DMS 273 (cell line): Measurements from ENCODE around the gene STPG2.

Source experiments
- DNase-seq: peaks from one replicate; lab custom pipeline; 2025; ENCODE audit not compliant: unreplicated experiment; lab: John Stamatoyannopoulos, UW

STPG2 gene

GRCh38 chr4:98143001-98143899 lies at the start of gene STPG2:
Gene STPG2, minus strand, starts transcription at chr4:98143476.
- peak; percentile 92 for DNase-seq

- no peak for DNase-seq
These were observed 42.0 kb upstream of the STPG2 start for GRCh38 chr4:98185279-98185678.

- peak; percentile 82 for DNase-seq
These were observed 38.5 kb upstream of the STPG2 start for GRCh38 chr4:98181809-98182208.

DNA sequence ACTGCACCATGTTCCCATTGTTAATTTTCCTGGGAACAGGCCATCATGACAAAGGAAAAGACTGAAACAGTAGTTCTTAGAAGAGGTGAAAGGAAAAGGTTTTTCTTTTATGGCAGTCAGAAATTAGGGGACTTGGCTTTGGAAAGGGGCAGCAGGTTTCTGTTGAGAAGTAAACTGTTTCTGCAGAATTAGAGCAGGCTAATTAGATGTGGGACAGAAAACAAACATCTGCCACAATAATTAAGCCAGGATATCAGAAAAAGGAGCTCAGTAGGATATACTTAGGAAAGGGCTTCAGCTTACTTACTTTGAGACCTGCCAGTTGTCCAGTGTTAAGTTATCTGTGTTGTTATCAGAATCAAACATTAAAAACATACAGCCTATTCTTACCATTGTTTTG lies 36.7 kb upstream of the STPG2 start:
- peak; percentile 61 for DNase-seq

DNA sequence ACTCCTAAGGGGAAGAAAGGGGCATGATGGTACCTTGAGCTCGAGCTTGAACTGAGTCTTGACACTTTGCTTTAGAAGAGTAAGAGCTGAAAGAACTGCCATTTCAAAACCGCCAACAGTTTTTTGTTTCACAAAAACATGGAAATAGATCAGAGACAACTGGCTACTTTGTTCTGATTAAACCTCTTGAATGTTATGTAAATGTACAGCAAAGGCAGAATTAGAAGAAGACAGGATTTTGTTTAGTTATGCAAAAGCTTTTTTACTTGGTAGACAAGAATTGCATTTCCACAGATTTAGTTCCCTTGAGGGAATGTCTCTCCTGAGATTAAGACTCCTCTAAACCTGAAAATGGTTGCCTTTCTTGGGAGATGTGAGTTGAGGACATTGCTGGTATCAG lies 33.3 kb upstream of the STPG2 start:
- DNase-seq: no peak

- no peak for DNase-seq
These were observed 26.8 kb upstream of the STPG2 start for GRCh38 chr4:98170035-98170434.

DNA sequence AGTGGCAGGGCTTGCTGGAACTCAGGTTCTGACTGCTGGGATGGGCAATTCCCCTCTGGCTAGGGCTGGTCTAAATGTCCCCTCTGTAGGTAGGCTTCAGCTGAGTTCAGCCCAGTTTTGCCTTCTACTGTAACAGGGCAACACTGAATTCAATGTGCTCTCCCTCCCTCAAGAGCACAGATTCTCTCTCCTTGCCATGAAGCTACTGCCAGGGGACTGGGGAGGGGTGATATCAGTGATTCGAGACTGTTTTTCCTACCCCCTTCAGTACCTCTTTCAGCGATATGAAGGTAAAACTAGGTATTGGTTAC lies 23.4 kb upstream of the STPG2 start:
- DNase-seq: no peak

- DNase-seq: no peak
These were observed 22.9 kb upstream of the STPG2 start for GRCh38 chr4:98166025-98166730.

DNA sequence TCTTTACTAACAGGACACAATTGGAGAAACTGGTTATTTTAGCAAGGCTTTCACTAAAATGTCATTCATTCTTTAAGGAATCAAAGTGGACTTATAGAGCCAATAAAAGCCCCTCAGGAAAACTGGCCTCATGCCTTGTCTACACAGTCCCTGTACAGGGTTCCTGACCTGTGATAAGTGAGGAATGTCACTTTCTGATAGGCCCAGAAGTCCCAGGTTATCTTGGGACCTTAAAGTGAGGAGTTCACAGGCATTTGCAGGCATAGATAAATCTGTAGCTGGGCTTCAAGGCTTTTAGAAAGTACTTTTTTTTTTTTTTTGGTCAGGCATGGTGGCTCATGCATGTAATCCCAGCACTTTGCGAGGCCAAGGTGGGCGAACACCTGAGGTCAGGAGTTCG lies 19.4 kb upstream of the STPG2 start:
- DNase-seq: no peak

GRCh38 chr4:98151145-98151924 lies 8.1 kb upstream of the STPG2 start:
- DNase-seq: no peak

- peak; percentile 30 for DNase-seq
These were observed 7.0 kb upstream of the STPG2 start for GRCh38 chr4:98150092-98150761.

DNA sequence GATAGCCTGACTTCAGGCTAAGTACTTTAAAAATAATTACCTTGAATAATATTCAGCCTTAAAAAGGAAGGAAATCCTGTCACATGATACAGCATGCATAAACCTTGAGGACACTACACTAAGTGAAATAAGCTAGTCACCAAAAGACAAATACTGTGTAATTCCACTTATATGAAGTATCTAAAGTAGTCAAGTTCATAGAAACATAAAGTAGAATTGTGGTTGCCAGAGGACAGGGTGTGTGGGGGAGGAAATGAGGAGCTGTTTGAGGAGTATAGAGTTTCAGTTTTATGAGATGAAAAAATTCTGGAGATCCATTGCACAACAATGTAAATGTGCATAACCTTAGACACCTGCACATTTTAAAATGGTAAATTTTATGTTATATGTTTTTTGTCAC lies 5.6 kb upstream of the STPG2 start:
- peak; percentile 18 for DNase-seq

DNA sequence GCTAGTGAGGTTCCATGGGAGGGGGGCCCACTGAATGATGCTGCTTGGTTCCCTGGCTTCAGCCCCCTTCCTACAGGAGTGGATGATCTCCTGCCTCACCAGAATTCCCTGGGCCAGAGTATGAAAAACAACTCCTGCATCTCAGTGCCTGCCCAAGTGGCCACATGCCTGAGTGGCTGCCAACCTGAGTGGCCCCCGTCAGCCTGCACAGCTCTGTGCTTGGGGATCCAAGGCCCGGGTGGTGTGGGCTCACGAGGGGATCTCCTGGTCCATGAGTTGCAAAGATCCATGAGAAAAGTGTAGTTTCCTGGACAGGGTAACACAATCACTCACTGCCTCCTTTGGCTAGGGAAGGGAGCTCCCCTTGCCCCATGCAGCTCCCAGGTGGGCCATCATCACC lies 17.1 kb downstream of the STPG2 start:
- no peak for DNase-seq

GRCh38 chr4:98125585-98125984 lies 17.7 kb downstream of the STPG2 start:
- no peak for DNase-seq

DNA sequence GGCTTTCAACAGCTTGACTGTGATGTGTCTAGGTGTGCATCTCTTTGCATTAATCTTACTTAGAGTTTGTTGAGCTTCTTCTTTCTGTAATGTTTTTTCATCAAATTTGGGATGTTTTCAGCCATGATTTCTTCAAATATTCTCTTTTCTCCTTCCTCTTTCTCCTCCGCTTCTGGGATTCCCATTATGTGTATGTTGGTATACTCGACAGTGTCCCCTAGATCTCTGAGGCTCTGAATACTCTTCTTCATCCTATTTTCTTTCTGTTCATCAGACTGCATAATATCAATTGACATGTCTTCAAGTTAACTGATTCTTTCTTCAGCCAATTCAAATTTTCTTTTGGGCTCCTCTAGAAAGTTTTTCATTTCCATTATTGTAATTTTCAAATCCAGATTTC lies 25.9 kb downstream of the STPG2 start:
- no peak for DNase-seq

DNA sequence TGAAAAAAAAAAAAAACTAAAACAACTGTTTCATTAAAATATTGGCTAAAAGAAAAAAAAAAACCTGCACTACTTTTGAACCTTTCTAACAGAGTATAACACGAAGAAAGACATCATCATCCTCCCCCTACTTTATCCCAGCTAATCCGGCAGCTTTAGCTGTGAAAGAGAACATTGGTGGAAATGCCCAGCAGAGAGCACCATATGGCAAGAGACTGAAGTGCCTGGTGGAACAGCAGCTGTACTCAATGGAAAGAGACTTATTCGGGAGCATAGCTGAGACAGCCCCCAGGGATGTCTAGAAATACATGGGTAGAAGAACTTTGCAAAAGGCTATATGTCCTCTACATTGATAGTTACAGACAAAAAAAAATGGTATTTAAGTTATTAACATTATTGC lies 30.3 kb downstream of the STPG2 start:
- DNase-seq: peak; percentile 78

GRCh38 chr4:98110929-98111328 lies 32.3 kb downstream of the STPG2 start:
- DNase-seq: no peak

- DNase-seq: no peak
These were observed 33.1 kb downstream of the STPG2 start for GRCh38 chr4:98110214-98110613.

DNA sequence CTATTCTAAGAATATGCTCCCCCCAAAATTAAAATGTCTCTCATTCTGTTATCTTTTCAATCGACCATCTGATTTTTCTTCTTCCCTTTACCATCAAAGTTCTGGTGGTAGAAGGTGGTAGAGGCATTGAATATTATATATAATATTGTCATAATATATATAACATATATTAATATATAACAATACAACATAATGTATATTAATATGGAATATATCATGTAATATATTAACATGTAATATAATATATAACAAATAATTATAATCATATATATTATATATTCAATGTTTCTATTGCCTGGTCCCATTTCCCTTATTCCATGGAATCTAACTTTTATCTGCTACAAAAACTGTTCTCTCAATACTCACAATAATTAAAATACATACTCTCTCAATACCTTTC lies 40.6 kb downstream of the STPG2 start:
- DNase-seq: no peak

DNA sequence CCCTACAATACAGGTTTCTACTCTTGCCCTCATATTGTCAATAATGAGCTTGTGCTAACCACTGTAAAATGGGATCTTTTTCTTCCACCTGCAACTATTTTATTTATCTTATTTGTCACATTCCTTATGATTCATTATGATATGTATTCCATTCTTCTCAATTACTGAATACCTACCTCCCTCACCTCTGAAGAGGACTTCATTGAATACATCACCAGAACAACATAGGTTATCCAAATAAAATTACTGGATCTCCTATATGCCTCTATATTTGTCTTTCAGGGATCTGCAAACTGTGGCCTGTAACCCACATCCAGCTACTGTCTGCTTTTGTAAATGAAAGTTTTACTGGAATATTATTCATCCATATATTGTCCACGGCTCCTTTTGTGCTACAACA lies 41.3 kb downstream of the STPG2 start:
- DNase-seq: no peak

GRCh38 chr4:98098764-98099163 lies 44.5 kb downstream of the STPG2 start:
- DNase-seq: peak; percentile 5
